ENCODE measurements around the gene TCF7L2.

DNA sequence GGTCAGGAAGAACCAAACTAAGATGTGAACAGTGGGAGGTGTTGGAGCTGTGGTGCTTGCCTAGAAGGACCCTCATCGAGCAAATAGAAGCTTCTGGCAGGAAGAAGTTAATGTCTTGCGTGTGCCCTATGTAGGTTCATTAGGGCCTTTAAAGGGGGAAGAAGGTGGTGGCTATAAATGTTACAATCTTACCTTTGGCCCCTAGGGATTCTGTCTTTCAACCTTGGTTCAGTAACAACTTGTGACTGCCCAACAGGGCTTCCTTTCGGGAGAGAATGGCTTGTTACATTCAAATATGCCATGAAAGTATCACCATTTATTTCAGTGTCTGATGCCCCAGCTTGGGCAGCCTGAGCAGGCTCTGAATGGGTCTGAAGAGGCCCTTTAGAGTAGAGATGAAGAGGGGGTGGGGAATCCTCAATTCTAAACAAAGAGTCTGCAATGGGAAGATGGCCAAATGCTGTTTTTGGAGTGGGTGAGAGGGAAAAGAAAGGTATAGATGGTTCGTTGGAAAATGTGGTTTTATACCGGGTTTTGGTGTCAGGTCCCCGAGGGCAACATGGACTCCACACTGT lies 108.0 kb downstream of the TCF7L2 start:
- TF ChIP-seq, protein P1, sequence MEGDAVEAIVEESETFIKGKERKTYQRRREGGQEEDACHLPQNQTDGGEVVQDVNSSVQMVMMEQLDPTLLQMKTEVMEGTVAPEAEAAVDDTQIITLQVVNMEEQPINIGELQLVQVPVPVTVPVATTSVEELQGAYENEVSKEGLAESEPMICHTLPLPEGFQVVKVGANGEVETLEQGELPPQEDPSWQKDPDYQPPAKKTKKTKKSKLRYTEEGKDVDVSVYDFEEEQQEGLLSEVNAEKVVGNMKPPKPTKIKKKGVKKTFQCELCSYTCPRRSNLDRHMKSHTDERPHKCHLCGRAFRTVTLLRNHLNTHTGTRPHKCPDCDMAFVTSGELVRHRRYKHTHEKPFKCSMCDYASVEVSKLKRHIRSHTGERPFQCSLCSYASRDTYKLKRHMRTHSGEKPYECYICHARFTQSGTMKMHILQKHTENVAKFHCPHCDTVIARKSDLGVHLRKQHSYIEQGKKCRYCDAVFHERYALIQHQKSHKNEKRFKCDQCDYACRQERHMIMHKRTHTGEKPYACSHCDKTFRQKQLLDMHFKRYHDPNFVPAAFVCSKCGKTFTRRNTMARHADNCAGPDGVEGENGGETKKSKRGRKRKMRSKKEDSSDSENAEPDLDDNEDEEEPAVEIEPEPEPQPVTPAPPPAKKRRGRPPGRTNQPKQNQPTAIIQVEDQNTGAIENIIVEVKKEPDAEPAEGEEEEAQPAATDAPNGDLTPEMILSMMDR (IDR thresholded peaks at IDR 0.05; ENCODE audit: insufficient read depth, low read length, poor library complexity, severe bottlenecking), result no peak
- no peak for TF ChIP-seq EZH2phosphoT487 (conservative IDR thresholded peaks at IDR 0.05; ENCODE audit: low read length)

Data from SU-DHL-6 (cell line).